Keratinocyte (primary cell): ENCODE measurements around the gene CD55. TPM values are rescaled to one million over a fixed set of nuclear protein-coding genes. Genes with fewer than 3 reads are reported as not detected.

Source experiments
- DNase-seq: peaks from one replicate; pipeline ENCODE4 v3.0.0-alpha.2; 2011; ENCODE audit warnings: low read depth, missing footprints, low spot score
- FAIRE-seq: peaks from 2 replicates; lab custom pipeline; 2011; peaks lifted over from hg19 to GRCh38; lab: Jason Lieb, UNC
- H2AFZ ChIP-seq: 2 replicates; pipeline ENCODE4 v1.6.0; 2012; ENCODE audit warnings: low read length, control low read depth, inconsistent platforms; ENCODE audit not compliant: control insufficient read depth
- H3K27ac ChIP-seq: 2 replicates; pipeline ENCODE4 v1.5.1; 2011; ENCODE audit warnings: low read length; ENCODE audit not compliant: control insufficient read depth, insufficient read depth
- H3K27me3 ChIP-seq: 3 replicates; pipeline ENCODE4 v1.6.0; 2011; ENCODE audit warnings: low read length; ENCODE audit not compliant: control insufficient read depth, insufficient read depth; ENCODE audit errors: extremely low read depth
- H3K36me3 ChIP-seq, 2 experiments: 2 replicates in 1 of 2; 3 replicates in 1 of 2; pipeline ENCODE4 v1.5.1; 2011; ENCODE audit warnings: low read length in 2 of 2, mild to moderate bottlenecking in 1 of 2; ENCODE audit not compliant: control insufficient read depth in 2 of 2, insufficient read depth in 2 of 2; ENCODE audit errors: extremely low read depth in 1 of 2
- H3K4me1 ChIP-seq: 3 replicates; pipeline ENCODE4 v1.5.1; 2011; ENCODE audit warnings: low read length; ENCODE audit not compliant: control insufficient read depth, insufficient read depth; ENCODE audit errors: extremely low read depth
- H3K4me2 ChIP-seq: 3 replicates; pipeline ENCODE4 v1.6.0; 2011; ENCODE audit warnings: low read depth, low read length; ENCODE audit not compliant: control insufficient read depth, insufficient read depth; ENCODE audit errors: extremely low read depth
- H3K4me3 ChIP-seq, 3 experiments: fragments of 200-600 bp in 1 of 3; sonication (generic) in 1 of 3; 2 replicates in 2 of 3; 3 replicates in 1 of 3; pipeline ENCODE4 v1.5.1; 2011 to 2016; ENCODE audit warnings: low read length in 3 of 3, mild to moderate bottlenecking in 3 of 3, control low read depth in 2 of 3, inconsistent platforms in 1 of 3, low read depth in 1 of 3, mixed read lengths in 1 of 3, mixed run types in 1 of 3, moderate library complexity in 1 of 3; ENCODE audit not compliant: control insufficient read depth in 2 of 3, insufficient read depth in 2 of 3; ENCODE audit errors: extremely low read depth in 1 of 3
- H3K79me2 ChIP-seq: 2 replicates; pipeline ENCODE4 v1.6.0; 2012; ENCODE audit warnings: low read length; ENCODE audit not compliant: control insufficient read depth, insufficient read depth
- H3K9ac ChIP-seq: 3 replicates; pipeline ENCODE4 v1.6.0; 2011; ENCODE audit warnings: low read length; ENCODE audit not compliant: control insufficient read depth, insufficient read depth; ENCODE audit errors: extremely low read depth
- H3K9me1 ChIP-seq: 3 replicates; pipeline ENCODE4 v1.6.0; 2011; ENCODE audit warnings: low read length; ENCODE audit not compliant: control insufficient read depth, insufficient read depth; ENCODE audit errors: extremely low read depth
- H3K9me3 ChIP-seq: 2 replicates; pipeline ENCODE4 v1.5.1; 2012; ENCODE audit warnings: low read depth, low read length; ENCODE audit not compliant: control insufficient read depth
- H4K20me1 ChIP-seq: 3 replicates; pipeline ENCODE4 v1.6.0; 2011; ENCODE audit warnings: low read length; ENCODE audit not compliant: control insufficient read depth, insufficient read depth; ENCODE audit errors: extremely low read depth
- CTCF ChIP-seq, 3 experiments: IDR thresholded peaks in 1 of 3; conservative IDR thresholded peaks in 1 of 3; optimal IDR thresholded peaks in 1 of 3; 2 replicates in 2 of 3; 3 replicates in 1 of 3; pipeline versions ENCODE3 to v1.5.1; 2011; ENCODE audit warnings: low read length in 3 of 3, mild to moderate bottlenecking in 3 of 3, moderate library complexity in 2 of 3, control low read depth in 1 of 3, inconsistent platforms in 1 of 3; ENCODE audit not compliant: insufficient read depth in 2 of 3; ENCODE audit errors: extremely low read depth in 1 of 3
- EZH2 ChIP-seq: IDR thresholded peaks from one replicate; pipeline ENCODE4 v1.6.1; 2012; ENCODE audit warnings: inconsistent platforms, mild to moderate bottlenecking, low read length, moderate library complexity
- dilution Hi-C: fragments of 300-500 bp; cut with MboI; formaldehyde crosslinking; loops from one replicate; pipeline ENCODE4 v1.7.0; 2020; ENCODE audit warnings: low sequenced_read_pairs; ENCODE audit not compliant: extremely low pct_ligation_motif_present
- polyA plus RNA-seq, 5 experiments: library from polyadenylated mRNA; depleted of rRNA in 3 of 5; stranded (reverse) in 3 of 5; stranded (forward) in 1 of 5; unstranded in 1 of 5; fragments of >200 nt; gene quantifications; 1 replicate in 1 of 5; 2 replicates in 3 of 5; 3 replicates in 1 of 5; pipeline versions ENCODE4 v1.2.1 to v1.2.3, GENCODE V29; 2011 to 2012; ENCODE audit warnings: missing spikeins in 2 of 5, low read depth in 1 of 5, low replicate concordance in 1 of 5

CD55 gene
- polyA plus RNA-seq, 1 donor (not counting 4 experiments of a cell fraction or from before 2014, with no cell fraction given) = 37.3 TPM

GRCh38 chr1:207405814-207406213 lies 84.3 kb downstream of the CD55 start:
- Histone ChIP-seq H3K4me1 (no peaks in the 10 kb centered on the region), H2AFZ (no peak overlapping the region), H3K79me2 (no peaks in the 10 kb centered on the region), H3K9me1 (no peaks in the 10 kb centered on the region), H4K20me1 (no peaks in the 10 kb centered on the region), H3K36me3 (no peaks in the 10 kb centered on the region), H3K4me2 (no peak overlapping the region), H3K9ac (no peak overlapping the region), H3K27me3 (peaks cover 3% of the 10 kb centered on the region), H3K9me3 (no peaks in the 10 kb centered on the region), H3K27ac (no peak overlapping the region), H3K4me3 (no peak overlapping the region)
- no peak for TF ChIP-seq CTCF (optimal IDR thresholded peaks at IDR 0.05 in 1 of 3, IDR thresholded peaks at IDR 0.05 in 1 of 3, conservative IDR thresholded peaks at IDR 0.05 in 1 of 3; ENCODE audit: extremely low read depth in 1 of 3, insufficient read depth in 2 of 3, low read length in 3 of 3)
- no peak for TF ChIP-seq EZH2
- DNase-seq (no peak), FAIRE-seq (no peak)
- dilution Hi-C loops = no loop called here

GRCh38 chr1:207407655-207408260 lies 86.3 kb downstream of the CD55 start:
- TF ChIP-seq CTCF (optimal IDR thresholded peaks at IDR 0.05 in 1 of 3, IDR thresholded peaks at IDR 0.05 in 1 of 3, conservative IDR thresholded peaks at IDR 0.05 in 1 of 3; ENCODE audit: extremely low read depth in 1 of 3, insufficient read depth in 2 of 3, low read length in 3 of 3) (no peak), EZH2 (no peak)
- FAIRE-seq (no peak), DNase-seq (no peak)
- Histone ChIP-seq H3K9ac (no peak overlapping the region), H2AFZ (no peak overlapping the region), H3K27ac (no peak overlapping the region), H3K27me3 (peaks cover 3% of the 10 kb centered on the region), H3K4me1 (no peaks in the 10 kb centered on the region), H4K20me1 (no peaks in the 10 kb centered on the region), H3K4me3 (no peak overlapping the region), H3K79me2 (no peaks in the 10 kb centered on the region), H3K9me3 (no peaks in the 10 kb centered on the region), H3K9me1 (no peaks in the 10 kb centered on the region), H3K4me2 (no peak overlapping the region), H3K36me3 (no peaks in the 10 kb centered on the region)
- dilution Hi-C loops = no loop called here

Other genes starting within 250 kb of the CD55 start
- not detected in 3 replicates for gene C4BPB, start 232.8 kb upstream of the CD55 start, polyA plus RNA-seq
- not detected in 3 replicates for gene C4BPA, start 217.4 kb upstream of the CD55 start, polyA plus RNA-seq
- gene CR2, start 132.7 kb downstream of the CD55 start, polyA plus RNA-seq = not detected in 3 replicates
- gene CR1, start 174.5 kb downstream of the CD55 start, polyA plus RNA-seq = 0.01 to 0.12 TPM (median 0.09 TPM) in 3 replicates